H1 (cell line): Measurements from ENCODE around the gene TSPAN17. TPM values are rescaled to one million over a fixed set of nuclear protein-coding genes. Genes with fewer than 3 reads are reported as not detected.

Source experiments
- CEBPB ChIP-seq: IDR thresholded peaks from 2 replicates; pipeline ENCODE4 v1.6.1; 2012; ENCODE audit warnings: low read depth, low read length
- JUND ChIP-seq: IDR thresholded peaks from 2 replicates; pipeline ENCODE4 v1.6.1; 2011; ENCODE audit warnings: mild to moderate bottlenecking, improper control_type of control experiment, low read length
- KDM1A ChIP-seq: fragments of 200-600, 300-600 bp; sonication (generic); IDR thresholded peaks from 2 replicates; pipeline ENCODE4 v1.7.1; 2016; ENCODE audit warnings: mild to moderate bottlenecking, low read length, borderline replicate concordance
- POU5F1 ChIP-seq: IDR thresholded peaks from 2 replicates; pipeline ENCODE4 v1.6.1; 2011; ENCODE audit warnings: low read depth, mild to moderate bottlenecking, low read length, moderate library complexity
- TEAD4 ChIP-seq: IDR thresholded peaks from 2 replicates; pipeline ENCODE4 v1.6.1; 2012; ENCODE audit warnings: low read depth, low read length, inconsistent platforms, mixed read lengths
- polyA plus RNA-seq, 7 experiments: library from polyadenylated mRNA; depleted of rRNA in 3 of 7; stranded (reverse) in 5 of 7; unstranded in 2 of 7; fragments of >200 nt in 5 of 7; fragments of 200-250 nt in 2 of 7; gene quantifications; 1 replicate in 5 of 7; 2 replicates in 1 of 7; 4 replicates in 1 of 7; pipeline versions ENCODE4 v1.2.1 to v1.2.3, GENCODE V29; 2011 to 2013; ENCODE audit warnings: missing spikeins in 2 of 7, mixed read lengths in 2 of 7
- total RNA-seq: library from RNA; stranded (reverse); fragmentation: NEBNext Ultra II Directional; extraction: Animal tissue kit (Norgen Biotek cat#: 25700); gene quantifications from 2 replicates; pipeline ENCODE4 v1.2.1, GENCODE V29; 2021
- TF ChIP-seq, protein P1 (sequence below): IDR thresholded peaks from 2 replicates; pipeline ENCODE4 v1.6.1; 2011; ENCODE audit warnings: low read length, improper control_type of control experiment

Gene TSPAN17
- total and polyA plus RNA-seq, 2 of the 8 experiments (the other 6 are each of a cell fraction or from before 2014, with no cell fraction given): 41.5 to 53.7 TPM

DNA sequence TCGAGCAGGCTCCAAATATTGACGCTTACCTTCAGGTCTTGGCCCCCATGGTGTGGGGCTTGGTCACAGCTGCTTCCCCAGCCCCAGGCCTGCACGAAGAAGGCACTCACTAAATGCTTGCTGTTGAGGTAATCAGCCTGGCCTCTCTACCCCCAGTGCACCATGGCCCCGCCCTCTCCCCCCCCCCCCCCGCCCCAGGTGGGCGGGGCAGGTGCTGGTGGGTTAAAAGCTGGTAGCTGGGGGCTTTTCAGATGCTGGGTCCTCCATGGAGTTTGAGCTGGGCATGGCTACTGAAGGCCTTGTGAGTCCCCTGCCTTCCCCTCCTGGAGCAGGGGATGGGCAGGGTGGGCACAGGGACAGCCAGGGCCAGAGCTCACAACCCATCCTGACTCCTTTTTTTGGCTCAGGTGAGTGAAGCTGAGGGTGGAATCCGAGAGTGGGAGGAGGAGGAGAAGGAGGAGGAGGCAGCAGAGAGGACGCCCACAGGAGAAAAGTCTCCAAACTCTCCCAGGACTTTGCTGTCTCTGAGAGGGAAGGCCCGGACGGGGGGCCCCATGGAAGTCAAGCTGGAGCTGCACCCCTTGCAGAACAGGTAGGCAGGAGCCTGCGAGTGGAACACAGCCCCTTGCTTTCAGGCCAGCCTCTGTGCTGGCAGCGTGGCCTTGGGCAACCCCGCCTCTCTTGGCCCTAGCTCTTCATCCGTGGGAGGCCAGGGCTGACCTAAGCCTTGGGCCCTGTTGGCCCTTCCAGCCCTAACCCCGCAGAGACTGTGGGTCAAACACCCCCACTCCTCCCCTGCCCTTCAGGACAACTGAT is 4.4 kb upstream of the TSPAN17 start (continued):
- no peak for TF ChIP-seq CEBPB
- no peak for TF ChIP-seq POU5F1
- no peak for TF ChIP-seq KDM1A
- TF ChIP-seq, protein P1, sequence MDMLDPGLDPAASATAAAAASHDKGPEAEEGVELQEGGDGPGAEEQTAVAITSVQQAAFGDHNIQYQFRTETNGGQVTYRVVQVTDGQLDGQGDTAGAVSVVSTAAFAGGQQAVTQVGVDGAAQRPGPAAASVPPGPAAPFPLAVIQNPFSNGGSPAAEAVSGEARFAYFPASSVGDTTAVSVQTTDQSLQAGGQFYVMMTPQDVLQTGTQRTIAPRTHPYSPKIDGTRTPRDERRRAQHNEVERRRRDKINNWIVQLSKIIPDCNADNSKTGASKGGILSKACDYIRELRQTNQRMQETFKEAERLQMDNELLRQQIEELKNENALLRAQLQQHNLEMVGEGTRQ: no peak
- no peak for TF ChIP-seq JUND
- no peak for TF ChIP-seq TEAD4
